Thyroid gland (tissue), 4 donors: ENCODE data around the gene DCAF12.

ENCODE experiments used
- CTCF ChIP-seq, 6 experiments: fragments of 200-600 bp in 3 of 6; fragments of 450-650 bp in 3 of 6; sonication (generic) in 3 of 6; IDR thresholded peaks; one replicate each; pipeline ENCODE4 v1.5.1; 2016 to 2019; ENCODE audit warnings: antibody characterized with exemption in 6 of 6, mild to moderate bottlenecking in 2 of 6, inconsistent platforms in 1 of 6, moderate library complexity in 1 of 6
- POLR2A ChIP-seq, 2 donors: fragments of 450-650 bp; IDR thresholded peaks; one replicate each; pipeline ENCODE4 v1.6.1; 2017; ENCODE audit warnings: antibody characterized with exemption in 2 of 2, mild to moderate bottlenecking in 2 of 2, moderate library complexity in 1 of 2

DNA sequence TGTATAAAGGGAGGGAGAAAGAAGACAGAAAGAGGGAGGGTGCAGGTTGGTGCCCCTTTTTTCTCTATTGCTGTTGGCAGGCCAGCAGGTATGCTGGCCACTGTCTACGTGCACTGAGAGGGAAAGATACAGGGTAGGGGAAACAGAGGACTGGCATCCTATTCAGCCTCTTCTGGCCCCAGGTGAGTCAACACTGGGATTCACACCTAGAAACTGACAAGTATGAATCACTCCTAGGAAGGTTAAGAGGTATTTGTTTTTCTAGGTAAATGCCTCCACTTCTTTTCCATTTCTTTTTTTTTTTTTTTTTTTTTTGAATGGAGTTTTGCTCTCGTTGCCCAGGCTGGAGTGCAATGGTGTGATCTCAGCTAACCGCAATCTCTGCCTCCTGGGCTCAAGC is 49.6 kb upstream of the DCAF12 start:
- TF ChIP-seq CTCF (IDR thresholded peaks at IDR 0.05), result no peak
- no peak for TF ChIP-seq POLR2A (IDR thresholded peaks at IDR 0.05)
